SK-N-SH (cell line): ENCODE measurements around the gene NLGN1.

ENCODE experiments used
- EZH2phosphoT487 ChIP-seq: fragments of 200-600 bp; sonication (generic); IDR thresholded peaks from 2 replicates; pipeline ENCODE4 v1.6.1; 2017; ENCODE audit warnings: low read depth, mixed run types, mild to moderate bottlenecking, antibody characterized with exemption, moderate library complexity, borderline replicate concordance
- JUND ChIP-seq: IDR thresholded peaks from 2 replicates; pipeline ENCODE4 v1.4.0; 2012
- POLR2AphosphoS5 ChIP-seq: IDR thresholded peaks from 2 replicates; pipeline ENCODE4 v1.6.1; 2012; ENCODE audit warnings: low read depth, low read length
- RCOR1 ChIP-seq: fragments of 150-350 bp; IDR thresholded peaks from 2 replicates; pipeline ENCODE4 v1.6.1; 2017; ENCODE audit warnings: antibody characterized with exemption, low read length
- RFX5 ChIP-seq: IDR thresholded peaks from 2 replicates; pipeline ENCODE4 v1.6.1; 2012; ENCODE audit warnings: mild to moderate bottlenecking, improper control_type of control experiment, low read length
- SIN3A ChIP-seq: IDR thresholded peaks from 2 replicates; pipeline ENCODE4 v1.6.1; 2012; ENCODE audit warnings: low read depth, mild to moderate bottlenecking, low read length, moderate library complexity, borderline replicate concordance
- SMC3 ChIP-seq: IDR thresholded peaks from 2 replicates; pipeline ENCODE4 v1.6.1; 2012; ENCODE audit warnings: low read depth, low read length, improper control_type of control experiment
- TAF1 ChIP-seq: IDR thresholded peaks from 2 replicates; pipeline ENCODE4 v1.6.1; 2012; ENCODE audit warnings: low read depth, mild to moderate bottlenecking, low read length, moderate library complexity, borderline replicate concordance
- TF ChIP-seq, protein P1 (sequence below): fragments of 200-600 bp; sonication (generic); IDR thresholded peaks from 2 replicates; pipeline ENCODE4 v1.6.1; 2017; ENCODE audit warnings: antibody characterized with exemption, mild to moderate bottlenecking, moderate library complexity
- TF ChIP-seq, protein P2 (sequence below): IDR thresholded peaks from 2 replicates; pipeline ENCODE4 v1.4.0; 2012; ENCODE audit warnings: low read depth

DNA sequence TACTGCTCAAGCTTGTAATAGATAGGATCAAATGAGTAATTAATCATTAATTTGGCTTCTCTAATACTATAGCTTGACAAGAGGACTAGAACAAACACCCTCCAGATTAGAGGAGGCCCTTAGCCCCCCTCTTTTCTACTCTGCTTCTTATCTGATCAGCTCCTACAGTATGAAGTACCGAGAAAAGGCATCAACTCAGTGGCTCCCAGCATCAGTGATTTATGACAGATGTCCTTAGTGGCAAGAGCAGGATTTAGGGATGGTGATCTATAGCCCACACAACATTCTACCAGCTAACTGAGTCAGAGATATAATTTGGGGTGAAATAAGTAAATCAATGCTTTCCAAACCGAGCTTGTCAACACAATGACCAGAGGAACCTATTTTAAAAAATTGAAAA, 541.1 kb downstream of the NLGN1 start:
- TF ChIP-seq, protein P1, sequence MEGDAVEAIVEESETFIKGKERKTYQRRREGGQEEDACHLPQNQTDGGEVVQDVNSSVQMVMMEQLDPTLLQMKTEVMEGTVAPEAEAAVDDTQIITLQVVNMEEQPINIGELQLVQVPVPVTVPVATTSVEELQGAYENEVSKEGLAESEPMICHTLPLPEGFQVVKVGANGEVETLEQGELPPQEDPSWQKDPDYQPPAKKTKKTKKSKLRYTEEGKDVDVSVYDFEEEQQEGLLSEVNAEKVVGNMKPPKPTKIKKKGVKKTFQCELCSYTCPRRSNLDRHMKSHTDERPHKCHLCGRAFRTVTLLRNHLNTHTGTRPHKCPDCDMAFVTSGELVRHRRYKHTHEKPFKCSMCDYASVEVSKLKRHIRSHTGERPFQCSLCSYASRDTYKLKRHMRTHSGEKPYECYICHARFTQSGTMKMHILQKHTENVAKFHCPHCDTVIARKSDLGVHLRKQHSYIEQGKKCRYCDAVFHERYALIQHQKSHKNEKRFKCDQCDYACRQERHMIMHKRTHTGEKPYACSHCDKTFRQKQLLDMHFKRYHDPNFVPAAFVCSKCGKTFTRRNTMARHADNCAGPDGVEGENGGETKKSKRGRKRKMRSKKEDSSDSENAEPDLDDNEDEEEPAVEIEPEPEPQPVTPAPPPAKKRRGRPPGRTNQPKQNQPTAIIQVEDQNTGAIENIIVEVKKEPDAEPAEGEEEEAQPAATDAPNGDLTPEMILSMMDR = no peak
- TF ChIP-seq JUND = 0 out of 2 replicates have a peak, but pooled peaks have one; percentile 21
- TF ChIP-seq, protein P2, sequence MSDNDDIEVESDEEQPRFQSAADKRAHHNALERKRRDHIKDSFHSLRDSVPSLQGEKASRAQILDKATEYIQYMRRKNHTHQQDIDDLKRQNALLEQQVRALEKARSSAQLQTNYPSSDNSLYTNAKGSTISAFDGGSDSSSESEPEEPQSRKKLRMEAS = no peak
- no peak for TF ChIP-seq SMC3
- no peak for TF ChIP-seq RCOR1
- TF ChIP-seq TAF1 = no peak
- no peak for TF ChIP-seq RFX5
- TF ChIP-seq POLR2AphosphoS5 = no peak
- no peak for TF ChIP-seq EZH2phosphoT487
- no peak for TF ChIP-seq SIN3A
